B cell (primary cell): ENCODE results near the gene NEO1.

Experiments
- EZH2 ChIP-seq: IDR thresholded peaks from 2 replicates; pipeline ENCODE4 v1.6.1; 2012; ENCODE audit warnings: borderline replicate concordance, low read depth, mild to moderate bottlenecking, moderate library complexity, low read length; ENCODE audit not compliant: insufficient read depth, poor library complexity, severe bottlenecking
- TF ChIP-seq, protein P1 (sequence below): fragments of 200-600 bp; IDR thresholded peaks from one replicate; pipeline ENCODE4 v1.8.0; 2022; ENCODE audit warnings: antibody characterized with exemption, mild to moderate bottlenecking

DNA sequence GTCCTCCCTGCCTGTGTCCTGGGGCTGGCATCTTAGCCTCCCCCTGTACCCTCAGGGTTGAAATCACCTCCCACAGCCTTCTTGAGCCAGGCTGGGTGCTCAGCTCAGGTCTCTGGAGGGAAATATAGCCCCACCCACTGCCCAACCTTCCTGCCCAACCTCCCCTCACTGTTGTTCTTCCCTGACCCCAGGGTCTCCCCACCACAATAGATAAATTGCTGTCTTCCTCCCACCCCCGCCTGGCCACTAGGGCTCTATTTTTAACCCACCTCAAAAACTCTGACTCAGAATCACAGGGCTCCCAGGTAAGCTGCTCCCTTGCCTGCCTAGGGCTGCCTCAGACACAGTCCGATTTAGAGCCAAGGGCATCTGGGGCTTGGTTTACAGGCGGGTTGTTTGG lies 301.5 kb downstream of the NEO1 start:
- TF ChIP-seq, protein P1, sequence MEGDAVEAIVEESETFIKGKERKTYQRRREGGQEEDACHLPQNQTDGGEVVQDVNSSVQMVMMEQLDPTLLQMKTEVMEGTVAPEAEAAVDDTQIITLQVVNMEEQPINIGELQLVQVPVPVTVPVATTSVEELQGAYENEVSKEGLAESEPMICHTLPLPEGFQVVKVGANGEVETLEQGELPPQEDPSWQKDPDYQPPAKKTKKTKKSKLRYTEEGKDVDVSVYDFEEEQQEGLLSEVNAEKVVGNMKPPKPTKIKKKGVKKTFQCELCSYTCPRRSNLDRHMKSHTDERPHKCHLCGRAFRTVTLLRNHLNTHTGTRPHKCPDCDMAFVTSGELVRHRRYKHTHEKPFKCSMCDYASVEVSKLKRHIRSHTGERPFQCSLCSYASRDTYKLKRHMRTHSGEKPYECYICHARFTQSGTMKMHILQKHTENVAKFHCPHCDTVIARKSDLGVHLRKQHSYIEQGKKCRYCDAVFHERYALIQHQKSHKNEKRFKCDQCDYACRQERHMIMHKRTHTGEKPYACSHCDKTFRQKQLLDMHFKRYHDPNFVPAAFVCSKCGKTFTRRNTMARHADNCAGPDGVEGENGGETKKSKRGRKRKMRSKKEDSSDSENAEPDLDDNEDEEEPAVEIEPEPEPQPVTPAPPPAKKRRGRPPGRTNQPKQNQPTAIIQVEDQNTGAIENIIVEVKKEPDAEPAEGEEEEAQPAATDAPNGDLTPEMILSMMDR, result no peak
- TF ChIP-seq EZH2, result no peak
